GM12875 (cell line): ENCODE data around the gene KRT34.

Experiments used
- H3K4me3 ChIP-seq: one replicate; pipeline ENCODE4 v1.5.1; 2011; ENCODE audit warnings: low read depth, low read length, control low read depth
- CTCF ChIP-seq: IDR thresholded peaks from 2 replicates; pipeline ENCODE4 v1.5.1; 2011; ENCODE audit warnings: low read depth, mild to moderate bottlenecking, control low read depth, inconsistent platforms, low read length, moderate library complexity, borderline replicate concordance; ENCODE audit not compliant: insufficient read depth

Gene KRT34

GRCh38 chr17:41393826-41394225 lies 11.7 kb upstream of the KRT34 start:
- no peak overlapping the region for H3K4me3 ChIP-seq
- no peak for TF ChIP-seq CTCF

GRCh38 chr17:41393294-41393693 lies 11.2 kb upstream of the KRT34 start:
- no peak overlapping the region for H3K4me3 ChIP-seq
- TF ChIP-seq CTCF = no peak

GRCh38 chr17:41392278-41392677 lies 10.2 kb upstream of the KRT34 start:
- no peak overlapping the region for H3K4me3 ChIP-seq
- TF ChIP-seq CTCF = no peak

GRCh38 chr17:41391535-41391934 lies 9.4 kb upstream of the KRT34 start:
- no peak overlapping the region for H3K4me3 ChIP-seq
- no peak for TF ChIP-seq CTCF

GRCh38 chr17:41390411-41390938 lies 8.4 kb upstream of the KRT34 start:
- no peak for TF ChIP-seq CTCF

GRCh38 chr17:41387670-41388069 lies 5.6 kb upstream of the KRT34 start:
- no peak for TF ChIP-seq CTCF

More at GRCh38 chr17:41390411-41390938, 8.4 kb upstream of the KRT34 start:
- H3K4me3 ChIP-seq = no peak overlapping the region

GRCh38 chr17:41386227-41386626 lies 4.1 kb upstream of the KRT34 start:
- no peak for TF ChIP-seq CTCF
- no peak overlapping the region for H3K4me3 ChIP-seq

More at GRCh38 chr17:41387670-41388069, 5.6 kb upstream of the KRT34 start:
- no peak overlapping the region for H3K4me3 ChIP-seq
